Stimulated activated naive CD8-positive, alpha-beta T cell treated with anti-CD3 and anti-CD28 coated beads, Interleukin-15, Interleukin-2, amounts not matched to agents 100 ng/mL and 50 ng/mL, for 24 hours (primary cell): Measurements from ENCODE around the gene SSR4.
A peak's percentile ranks its signal among the peaks of the same experiment; 100 is the strongest.

Source experiments
- H3K27ac Mint-ChIP-seq: one replicate; pipeline ENCODE4 v1.8.0; 2021; ENCODE audit warnings: mild to moderate bottlenecking, mixed read lengths
- H3K27me3 Mint-ChIP-seq: one replicate; pipeline ENCODE4 v1.8.0; 2021; ENCODE audit warnings: mixed read lengths
- H3K36me3 Mint-ChIP-seq: one replicate; pipeline ENCODE4 v1.8.0; 2021; ENCODE audit warnings: low read depth, mixed read lengths
- H3K4me1 Mint-ChIP-seq: one replicate; pipeline ENCODE4 v1.8.0; 2021; ENCODE audit warnings: low read depth, mixed read lengths
- H3K4me3 Mint-ChIP-seq: one replicate; pipeline ENCODE4 v1.8.0; 2021; ENCODE audit warnings: mild to moderate bottlenecking, mixed read lengths
- H3K9me3 Mint-ChIP-seq: one replicate; pipeline ENCODE4 v1.8.0; 2021; ENCODE audit warnings: mixed read lengths

The SSR4 gene

GRCh38 chrX:153820601-153821000 is 26.1 kb downstream of the SSR4 start:
- no peak overlapping the region for H3K4me3 Mint-ChIP-seq
- peaks cover 22% of the 10 kb centered on the region for H3K4me1 Mint-ChIP-seq
- no peaks in the 10 kb centered on the region for H3K36me3 Mint-ChIP-seq
- no peak overlapping the region for H3K27ac Mint-ChIP-seq
- H3K9me3 Mint-ChIP-seq = no peaks in the 10 kb centered on the region
- H3K27me3 Mint-ChIP-seq = no peaks in the 10 kb centered on the region

DNA sequence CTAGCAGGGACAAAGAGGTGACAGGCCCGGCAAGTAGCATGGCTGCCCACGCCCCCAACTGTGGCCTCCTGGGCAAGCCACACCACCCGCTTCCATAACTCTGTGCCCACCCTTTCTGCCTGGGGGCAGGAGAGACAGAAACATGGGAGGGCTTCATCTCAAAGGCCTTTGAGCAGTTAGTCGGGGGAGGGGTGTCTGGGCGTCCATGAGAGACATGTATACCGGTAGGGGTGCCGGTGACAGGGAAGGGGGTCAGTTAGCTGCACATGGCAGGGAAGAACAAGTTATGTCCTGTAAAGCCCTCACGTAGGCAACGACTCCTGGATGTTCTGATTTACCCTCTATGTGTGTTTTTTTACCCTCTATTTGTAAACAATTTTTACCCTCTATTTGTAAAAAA is 26.6 kb downstream of the SSR4 start:
- no peak overlapping the region for H3K27ac Mint-ChIP-seq
- H3K27me3 Mint-ChIP-seq = no peaks in the 10 kb centered on the region
- no peak overlapping the region for H3K4me3 Mint-ChIP-seq
- no peaks in the 10 kb centered on the region for H3K36me3 Mint-ChIP-seq
- H3K4me1 Mint-ChIP-seq = peaks cover 22% of the 10 kb centered on the region
- H3K9me3 Mint-ChIP-seq = no peaks in the 10 kb centered on the region

DNA sequence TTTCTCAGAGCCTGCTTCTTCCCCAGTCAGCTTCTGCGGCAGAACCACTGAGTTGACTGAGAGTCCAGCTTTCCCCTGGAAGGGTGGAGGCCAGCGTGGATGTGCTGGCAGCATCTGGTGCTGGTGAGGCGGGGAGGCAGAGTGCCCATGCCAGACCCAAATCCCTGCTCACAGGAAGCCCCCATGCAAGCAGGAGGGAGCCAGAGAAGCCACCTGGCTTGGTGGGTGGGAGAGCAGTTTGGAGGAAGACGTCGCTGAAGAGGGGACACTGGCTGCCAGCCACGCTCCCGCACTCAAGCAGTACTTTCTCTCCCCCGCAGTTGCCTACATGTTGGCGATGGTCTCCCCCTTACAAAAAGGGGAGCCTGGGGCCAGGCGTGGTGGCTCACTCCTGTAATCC is 29.9 kb downstream of the SSR4 start:
- no peak overlapping the region for H3K4me3 Mint-ChIP-seq
- no peak overlapping the region for H3K27ac Mint-ChIP-seq
- peaks cover 13% of the 10 kb centered on the region for H3K4me1 Mint-ChIP-seq
- no peaks in the 10 kb centered on the region for H3K9me3 Mint-ChIP-seq
- H3K27me3 Mint-ChIP-seq = peaks cover 13% of the 10 kb centered on the region
- H3K36me3 Mint-ChIP-seq = no peaks in the 10 kb centered on the region

DNA sequence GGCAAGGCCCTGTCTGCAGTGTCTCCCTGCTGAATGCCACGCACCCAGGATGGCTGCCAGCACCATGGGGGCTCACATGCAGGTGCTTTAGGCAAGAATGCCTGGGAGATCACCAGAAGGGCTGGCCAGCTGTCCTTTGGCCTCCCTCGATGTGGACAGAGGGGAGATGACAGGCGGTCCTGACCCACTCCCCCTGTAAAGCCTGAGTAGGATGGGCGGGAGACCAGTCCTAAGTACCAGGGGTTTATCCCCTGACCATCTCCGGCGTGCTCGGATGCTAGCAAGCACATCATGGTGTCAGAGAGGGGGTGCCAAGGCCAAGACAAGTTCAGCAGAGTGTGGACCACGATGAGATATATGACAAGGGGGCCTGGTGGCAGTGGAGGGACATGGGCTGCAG is 30.6 kb downstream of the SSR4 start:
- H3K27me3 Mint-ChIP-seq = peaks cover 13% of the 10 kb centered on the region
- H3K4me3 Mint-ChIP-seq = no peak overlapping the region
- no peak overlapping the region for H3K27ac Mint-ChIP-seq
- peaks cover 13% of the 10 kb centered on the region for H3K4me1 Mint-ChIP-seq
- no peaks in the 10 kb centered on the region for H3K36me3 Mint-ChIP-seq
- no peaks in the 10 kb centered on the region for H3K9me3 Mint-ChIP-seq

DNA sequence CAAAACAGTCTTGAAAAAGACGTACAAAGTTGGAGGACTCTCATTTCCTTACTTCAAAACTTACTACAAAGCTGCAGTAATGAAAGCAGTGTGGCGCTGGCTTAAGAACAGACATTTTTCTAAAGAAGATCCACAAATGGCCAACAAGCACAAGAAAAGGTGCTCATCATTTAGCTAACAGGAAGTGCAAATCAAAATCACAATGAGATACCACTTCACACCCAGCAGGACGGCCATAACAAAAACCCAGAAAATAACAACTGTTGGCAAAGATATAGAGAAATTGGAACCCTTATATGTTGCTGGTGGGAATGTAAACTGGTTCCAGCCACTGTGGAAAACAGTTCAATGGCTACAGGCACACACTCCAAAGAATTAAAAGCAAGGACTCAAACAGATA is 32.5 kb downstream of the SSR4 start:
- Mint-ChIP-seq H3K4me1 (peaks cover 9% of the 10 kb centered on the region), H3K27ac (no peak overlapping the region), H3K36me3 (no peaks in the 10 kb centered on the region), H3K4me3 (no peak overlapping the region), H3K27me3 (peaks cover 20% of the 10 kb centered on the region), H3K9me3 (no peaks in the 10 kb centered on the region)

- peaks cover 23% of the 10 kb centered on the region for H3K27me3 Mint-ChIP-seq
- H3K27ac Mint-ChIP-seq = no peak overlapping the region
- H3K4me3 Mint-ChIP-seq = no peak overlapping the region
- H3K4me1 Mint-ChIP-seq = peaks cover 3% of the 10 kb centered on the region
- no peaks in the 10 kb centered on the region for H3K9me3 Mint-ChIP-seq
- H3K36me3 Mint-ChIP-seq = no peaks in the 10 kb centered on the region
Measured at GRCh38 chrX:153827903-153828302, 33.4 kb downstream of the SSR4 start.

- H3K27me3 Mint-ChIP-seq = peaks cover 23% of the 10 kb centered on the region
Measured at GRCh38 chrX:153828308-153828707, 33.8 kb downstream of the SSR4 start.

DNA sequence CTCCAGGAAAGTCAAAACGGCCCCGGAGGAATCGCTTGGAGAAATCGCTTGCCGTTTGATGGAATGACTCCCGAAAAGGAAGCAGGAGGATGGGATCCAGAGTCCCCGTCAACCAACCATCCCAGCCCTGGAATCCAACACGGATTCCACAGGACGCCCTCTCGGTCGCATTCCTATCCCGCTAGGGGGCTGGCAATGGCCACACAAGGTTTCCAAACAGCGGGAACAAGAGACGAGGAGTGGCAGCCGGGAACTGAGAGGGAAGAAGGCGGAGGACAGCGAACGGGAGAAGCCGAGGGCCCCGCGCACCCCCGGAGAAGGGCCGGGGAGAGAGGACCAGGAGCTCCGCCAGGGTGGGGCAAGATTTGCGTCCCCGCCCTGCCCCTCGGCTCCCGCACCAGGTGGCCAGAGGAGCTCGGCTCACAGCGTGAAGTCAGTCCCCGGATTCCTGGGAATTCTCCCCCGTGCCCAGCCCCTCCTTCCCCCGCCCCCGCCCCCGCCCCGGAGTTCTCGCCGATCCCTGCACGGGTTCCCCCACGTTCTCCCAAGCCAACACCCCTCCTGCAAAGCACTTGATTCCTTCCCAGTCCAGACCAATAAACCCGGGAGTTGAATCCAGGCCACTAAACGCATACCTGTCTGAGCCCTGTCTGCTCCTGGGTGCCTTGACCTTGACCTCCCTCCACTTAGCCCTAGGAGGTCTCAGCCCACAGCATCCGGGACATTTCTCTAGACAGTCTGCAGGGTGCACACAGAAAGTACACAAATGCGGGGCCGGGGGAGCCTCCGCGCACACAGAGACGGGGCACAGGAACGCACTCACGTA is 34.5 kb downstream of the SSR4 start:
- peaks cover 23% of the 10 kb centered on the region for H3K27me3 Mint-ChIP-seq
- peak overlapping the region; percentile 45 for H3K4me3 Mint-ChIP-seq

More at GRCh38 chrX:153828308-153828707, 33.8 kb downstream of the SSR4 start:
- Mint-ChIP-seq H3K4me1 (peaks cover 3% of the 10 kb centered on the region), H3K27ac (no peak overlapping the region), H3K36me3 (no peaks in the 10 kb centered on the region), H3K4me3 (no peak overlapping the region), H3K9me3 (no peaks in the 10 kb centered on the region)

DNA sequence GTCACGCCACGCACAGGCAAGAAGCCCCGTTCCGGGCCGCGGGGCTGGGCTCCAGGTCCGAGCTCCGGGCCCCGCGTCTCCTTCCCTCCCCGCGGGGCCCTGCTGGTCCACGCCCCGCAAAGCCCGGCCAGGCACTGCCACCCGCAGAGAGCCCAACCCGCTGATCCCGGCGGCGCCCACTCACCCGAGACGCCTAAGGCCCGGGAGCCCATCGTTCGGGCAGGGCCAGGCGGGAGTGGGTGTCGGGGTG is 35.0 kb downstream of the SSR4 start:
- no peaks in the 10 kb centered on the region for H3K9me3 Mint-ChIP-seq
- H3K4me3 Mint-ChIP-seq = peak overlapping the region; percentile 45

More for the DNA sequence above, 34.5 kb downstream of the SSR4 start:
- no peaks in the 10 kb centered on the region for H3K36me3 Mint-ChIP-seq
- H3K9me3 Mint-ChIP-seq = no peaks in the 10 kb centered on the region
- H3K4me1 Mint-ChIP-seq = peaks cover 3% of the 10 kb centered on the region
- H3K27ac Mint-ChIP-seq = no peak overlapping the region

GRCh38 chrX:153829799-153830639 is 35.6 kb downstream of the SSR4 start, which contains the start of gene PDZD4:
Gene PDZD4, minus strand, starts transcription at chrX:153830544. Its CDS starts 246 bp downstream, at chrX:153830298.
- Mint-ChIP-seq H3K27ac (no peak within 1 kb of the TSS), H3K9me3 (no peaks in the 10 kb centered on the region), H3K4me3 (peak within 1 kb of the TSS; percentile 45), H3K4me1 (peaks cover 3% of the 10 kb centered on the region), H3K27me3 (peaks cover 26% of the 10 kb centered on the region), H3K36me3 (no peaks in the 10 kb centered on the region)

More for the DNA sequence above, 35.0 kb downstream of the SSR4 start:
- no peak overlapping the region for H3K27ac Mint-ChIP-seq
- H3K27me3 Mint-ChIP-seq = peaks cover 23% of the 10 kb centered on the region
- no peaks in the 10 kb centered on the region for H3K36me3 Mint-ChIP-seq
- H3K4me1 Mint-ChIP-seq = peaks cover 3% of the 10 kb centered on the region

DNA sequence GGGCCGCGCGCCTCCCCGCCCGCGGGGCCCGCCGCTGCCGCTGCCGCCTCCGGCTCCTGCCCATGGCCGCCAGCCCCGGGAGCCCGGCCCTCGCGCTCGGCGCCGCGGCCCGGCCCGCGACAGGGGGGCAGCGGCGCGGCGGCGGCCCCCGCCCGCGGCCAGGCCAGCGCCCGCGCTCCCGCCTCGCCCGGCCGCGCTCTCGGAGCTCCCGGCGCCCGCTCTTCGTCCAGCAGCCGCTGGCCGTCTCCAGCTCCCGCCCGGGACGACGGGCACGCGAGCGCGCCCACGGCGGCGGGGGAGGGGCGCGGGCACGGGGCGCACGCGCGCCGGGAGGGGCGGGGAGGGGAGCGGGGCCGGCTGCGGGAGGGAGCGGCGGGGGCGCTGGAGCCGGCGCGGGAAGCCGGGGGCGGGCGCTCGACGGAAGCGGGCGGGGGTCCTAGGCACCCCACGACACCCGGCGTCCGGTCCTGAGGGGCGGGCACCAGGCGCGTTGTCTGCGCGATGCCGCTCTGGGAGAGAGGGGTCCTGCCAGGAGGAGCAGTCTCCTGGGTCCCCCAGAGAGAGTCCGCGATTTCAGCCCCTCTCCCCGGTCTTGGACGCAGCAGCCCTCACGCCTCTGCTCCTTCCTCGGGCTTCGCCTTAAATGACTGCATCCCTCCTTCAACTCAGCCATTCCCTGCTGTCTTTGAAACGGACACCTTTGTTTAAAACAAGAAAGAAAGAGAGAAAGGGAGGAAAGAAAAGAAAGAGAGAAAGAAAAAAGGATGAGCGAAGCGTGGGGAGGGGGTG is 36.4 kb downstream of the SSR4 start:
- Mint-ChIP-seq H3K4me3 (peak overlapping the region; percentile 30), H3K27ac (no peak overlapping the region), H3K27me3 (peaks cover 26% of the 10 kb centered on the region), H3K36me3 (no peaks in the 10 kb centered on the region), H3K4me1 (peaks cover 3% of the 10 kb centered on the region), H3K9me3 (no peaks in the 10 kb centered on the region)

GRCh38 chrX:153831429-153832150 is 37.1 kb downstream of the SSR4 start:
- Mint-ChIP-seq H3K4me3 (no peak overlapping the region), H3K9me3 (no peaks in the 10 kb centered on the region), H3K27me3 (peaks cover 26% of the 10 kb centered on the region), H3K4me1 (peaks cover 3% of the 10 kb centered on the region), H3K27ac (no peak overlapping the region), H3K36me3 (no peaks in the 10 kb centered on the region)

GRCh38 chrX:153832728-153833127 is 38.3 kb downstream of the SSR4 start:
- Mint-ChIP-seq H3K4me3 (no peak overlapping the region), H3K4me1 (peaks cover 3% of the 10 kb centered on the region), H3K27me3 (peaks cover 17% of the 10 kb centered on the region), H3K36me3 (no peaks in the 10 kb centered on the region), H3K9me3 (no peaks in the 10 kb centered on the region), H3K27ac (no peak overlapping the region)

DNA sequence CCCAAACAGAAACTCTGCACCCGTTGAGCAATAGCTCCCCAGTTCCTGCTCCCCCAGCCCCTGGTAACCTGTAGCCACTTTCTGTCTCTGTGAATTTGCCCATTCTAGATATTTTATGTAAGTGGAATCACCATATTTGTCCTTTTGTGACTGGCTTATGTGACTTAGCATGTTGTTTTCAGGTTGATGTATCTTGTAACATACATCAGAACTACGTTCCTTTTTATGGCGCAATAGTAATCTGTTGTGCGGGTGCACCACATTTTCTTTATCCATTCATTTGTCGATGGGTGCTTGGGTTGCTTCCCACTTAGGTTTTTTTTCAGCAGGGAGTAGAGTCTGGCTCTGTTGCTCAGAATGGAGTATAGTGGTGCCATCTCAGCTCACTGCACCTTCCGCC is 42.5 kb downstream of the SSR4 start:
- no peaks in the 10 kb centered on the region for H3K9me3 Mint-ChIP-seq
- H3K4me3 Mint-ChIP-seq = no peak overlapping the region
- H3K27ac Mint-ChIP-seq = no peak overlapping the region
- H3K27me3 Mint-ChIP-seq = peaks cover 17% of the 10 kb centered on the region
- H3K4me1 Mint-ChIP-seq = no peaks in the 10 kb centered on the region
- no peaks in the 10 kb centered on the region for H3K36me3 Mint-ChIP-seq
